SH-SY5Y (cell line): ENCODE measurements around the gene MAP3K4.

Source experiments
- GATA2 ChIP-seq: IDR thresholded peaks from 2 replicates; pipeline ENCODE4 v1.6.1; 2011; ENCODE audit warnings: mild to moderate bottlenecking, low read depth, low read length
- GATA3 ChIP-seq: IDR thresholded peaks from 2 replicates; pipeline ENCODE4 v1.6.1; 2011; ENCODE audit warnings: low read depth, mild to moderate bottlenecking, low read length, moderate library complexity

DNA sequence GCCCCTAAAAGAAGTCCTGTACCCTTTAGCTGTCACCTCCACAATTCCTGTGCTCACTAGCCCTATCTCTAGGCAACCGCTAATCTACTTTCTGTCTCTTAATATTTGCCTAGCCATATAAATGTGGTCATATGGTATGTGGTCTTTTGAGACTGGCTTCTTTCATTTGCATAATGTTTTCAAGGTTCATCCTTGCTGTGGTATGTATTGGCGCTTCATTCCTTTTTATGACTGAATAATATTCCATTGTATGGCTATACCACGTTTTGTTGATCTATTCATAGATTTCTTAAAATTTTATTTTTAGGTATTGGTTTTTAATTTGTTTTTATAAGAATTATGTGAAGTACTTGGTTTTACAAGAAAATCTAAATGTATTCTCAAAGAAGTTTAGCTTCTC is 70.0 kb downstream of the MAP3K4 start:
- TF ChIP-seq GATA2: no peak
- no peak for TF ChIP-seq GATA3
